SK-N-SH (cell line): ENCODE data around the gene MINK1. TPM values are rescaled to one million over a fixed set of nuclear protein-coding genes. Genes with fewer than 3 reads are reported as not detected.

Source experiments
- CTCF ChIA-PET: fragments of 300-600, 350-600 bp; formaldehyde crosslinking; extraction: SDS; loops from one replicate; lab custom pipeline; 2021; lab: Yijun Ruan, JAX
- POLR2A ChIA-PET: fragments of 350-600 bp; sonication (Branson Sonifier 250); formaldehyde crosslinking; extraction: SDS; loops from one replicate; lab custom pipeline; 2020; ENCODE audit warnings: antibody characterized with exemption, inconsistent platforms; lab: Yijun Ruan, JAX
- DNase-seq: peaks from one replicate; pipeline ENCODE4 v3.0.0; 2012
- H2AFZ ChIP-seq: fragments of 200-600 bp; sonication (generic); 2 replicates; pipeline ENCODE4 v1.8.1; 2016; ENCODE audit warnings: antibody characterized with exemption, mild to moderate bottlenecking, low read depth
- H3F3A ChIP-seq: fragments of 200-600 bp; sonication (generic); replicated peaks from 2 replicates; pipeline ENCODE3; 2016; ENCODE audit warnings: antibody characterized with exemption, mild to moderate bottlenecking; ENCODE audit not compliant: insufficient read depth
- H3K27ac ChIP-seq, 2 experiments: fragments of 200-500 bp in 1 of 2; fragments of 200-600 bp in 1 of 2; sonication (Bioruptor generic) in 1 of 2; sonication (generic), shearing (Covaris generic) in 1 of 2; 2 replicates each; pipeline versions ENCODE4 v1.5.1 to v1.6.1; 2014 to 2016; ENCODE audit warnings: low read depth in 2 of 2, inconsistent platforms in 1 of 2, low read length in 1 of 2, mild to moderate bottlenecking in 1 of 2, mixed read lengths in 1 of 2
- H3K27me3 ChIP-seq: fragments of 200-600 bp; sonication (generic), shearing (Covaris generic); 2 replicates; pipeline ENCODE4 v1.6.1; 2016; ENCODE audit warnings: mixed run types; ENCODE audit not compliant: insufficient read depth
- H3K36me3 ChIP-seq, 2 experiments: fragments of 200-500 bp in 1 of 2; fragments of 200-600 bp in 1 of 2; sonication (Bioruptor generic) in 1 of 2; sonication (generic) in 1 of 2; replicated peaks in 1 of 2; 2 replicates each; pipeline versions ENCODE3 to v1.5.1; 2014 to 2016; ENCODE audit warnings: low read length in 1 of 2, mild to moderate bottlenecking in 1 of 2; ENCODE audit not compliant: insufficient read depth in 2 of 2, control insufficient read depth in 1 of 2
- H3K4me1 ChIP-seq, 2 experiments: fragments of 200-500 bp in 1 of 2; fragments of 200-600 bp in 1 of 2; sonication (Bioruptor generic) in 1 of 2; sonication (generic), shearing (Covaris generic) in 1 of 2; 2 replicates each; pipeline versions ENCODE4 v1.5.1 to v1.6.1; 2014 to 2016; ENCODE audit warnings: low read depth in 1 of 2, low read length in 1 of 2, mixed run types in 1 of 2; ENCODE audit not compliant: insufficient read depth in 2 of 2, control insufficient read depth in 1 of 2
- H3K4me2 ChIP-seq: fragments of 200-600 bp; sonication (generic), shearing (Covaris generic); 2 replicates; pipeline ENCODE4 v1.6.1; 2017; ENCODE audit warnings: mixed run types
- H3K4me3 ChIP-seq, 2 experiments: fragments of 200-500 bp in 1 of 2; fragments of 200-600 bp in 1 of 2; sonication (Bioruptor generic) in 1 of 2; sonication (generic), shearing (Covaris generic) in 1 of 2; 2 replicates each; pipeline versions ENCODE4 v1.5.1 to v1.8.1; 2014 to 2016; ENCODE audit warnings: low read depth in 2 of 2, inconsistent platforms in 1 of 2, low read length in 1 of 2, mild to moderate bottlenecking in 1 of 2, mixed read lengths in 1 of 2, moderate library complexity in 1 of 2
- H3K79me2 ChIP-seq: fragments of 200-600 bp; sonication (generic); 2 replicates; pipeline ENCODE4 v1.8.1; 2017; ENCODE audit warnings: mild to moderate bottlenecking; ENCODE audit not compliant: insufficient read depth
- H3K9ac ChIP-seq: fragments of 200-600 bp; sonication (generic); 2 replicates; pipeline ENCODE4 v1.6.1; 2017; ENCODE audit warnings: mixed run types
- H3K9me2 ChIP-seq: fragments of 200-600 bp; sonication (generic); 2 replicates; pipeline ENCODE4 v1.6.1; 2017; ENCODE audit warnings: mixed run types
- H3K9me3 ChIP-seq: fragments of 200-600 bp; sonication (generic); 2 replicates; pipeline ENCODE4 v1.6.1; 2017; ENCODE audit warnings: mixed run types, mild to moderate bottlenecking, moderate library complexity
- H4K20me1 ChIP-seq: fragments of 200-600 bp; sonication (generic); 2 replicates; pipeline ENCODE4 v1.6.1; 2017; ENCODE audit warnings: mild to moderate bottlenecking, mixed run types; ENCODE audit not compliant: insufficient read depth
- ELF1 ChIP-seq: IDR thresholded peaks from 2 replicates; pipeline ENCODE4 v1.4.0; 2012
- FOSL2 ChIP-seq: IDR thresholded peaks from 2 replicates; pipeline ENCODE4 v1.4.0; 2012; ENCODE audit warnings: low read depth, mild to moderate bottlenecking, moderate library complexity, borderline replicate concordance
- FOXJ3 ChIP-seq: sonication (generic); formaldehyde crosslinking; IDR thresholded peaks from 2 replicates; pipeline ENCODE4 v1.5.1; 2020; ENCODE audit warnings: mild to moderate bottlenecking, missing genetic modification reagents
- FOXM1 ChIP-seq: IDR thresholded peaks from 2 replicates; pipeline ENCODE4 v1.4.0; 2012; ENCODE audit warnings: low read depth, mild to moderate bottlenecking
- JUND ChIP-seq: IDR thresholded peaks from 2 replicates; pipeline ENCODE4 v1.4.0; 2012
- MXI1 ChIP-seq: IDR thresholded peaks from 2 replicates; pipeline ENCODE4 v1.6.1; 2012; ENCODE audit warnings: mild to moderate bottlenecking, low read depth, low read length, improper control_type of control experiment
- NRF1 ChIP-seq: IDR thresholded peaks from 2 replicates; pipeline ENCODE4 v1.6.1; 2012; ENCODE audit warnings: low read depth, mild to moderate bottlenecking, low read length
- RCOR1 ChIP-seq: fragments of 150-350 bp; IDR thresholded peaks from 2 replicates; pipeline ENCODE4 v1.6.1; 2017; ENCODE audit warnings: antibody characterized with exemption, low read length
- RFX5 ChIP-seq: IDR thresholded peaks from 2 replicates; pipeline ENCODE4 v1.6.1; 2012; ENCODE audit warnings: mild to moderate bottlenecking, improper control_type of control experiment, low read length
- RXRA ChIP-seq: IDR thresholded peaks from 2 replicates; pipeline ENCODE4 v1.4.0; 2012; ENCODE audit warnings: low read depth, mild to moderate bottlenecking, borderline replicate concordance
- SIN3A ChIP-seq: IDR thresholded peaks from 2 replicates; pipeline ENCODE4 v1.6.1; 2012; ENCODE audit warnings: low read depth, mild to moderate bottlenecking, low read length, moderate library complexity, borderline replicate concordance
- TAF1 ChIP-seq: IDR thresholded peaks from 2 replicates; pipeline ENCODE4 v1.6.1; 2012; ENCODE audit warnings: low read depth, mild to moderate bottlenecking, low read length, moderate library complexity, borderline replicate concordance
- TCF12 ChIP-seq: IDR thresholded peaks from 2 replicates; pipeline ENCODE4 v1.4.0; 2012
- TEAD4 ChIP-seq: IDR thresholded peaks from 2 replicates; pipeline ENCODE4 v1.4.0; 2012; ENCODE audit warnings: mild to moderate bottlenecking, borderline replicate concordance; ENCODE audit not compliant: insufficient read depth
- USF1 ChIP-seq: IDR thresholded peaks from 2 replicates; pipeline ENCODE4 v1.4.0; 2012; ENCODE audit warnings: low read depth, borderline replicate concordance
- YY1 ChIP-seq: IDR thresholded peaks from 2 replicates; pipeline ENCODE4 v1.4.0; 2012; ENCODE audit warnings: low read depth, mild to moderate bottlenecking
- ZBTB33 ChIP-seq: IDR thresholded peaks from 2 replicates; pipeline ENCODE4 v1.4.0; 2012; ENCODE audit warnings: low read depth, borderline replicate concordance
- WGBS: methylation state at CpG from one replicate; pipeline ENCODE4 v1.1.6; 2017; ENCODE audit warnings: low lambda C conversion rate; 5-methylcytosine and 5-hydroxymethylcytosine counted together
- polyA plus RNA-seq, 3 experiments: library from polyadenylated mRNA; depleted of rRNA; stranded (reverse); fragments of >200 nt; gene quantifications; 2 replicates each; pipeline ENCODE4 v1.2.3, GENCODE V29; 2012
- TF ChIP-seq, protein P1 (sequence below): IDR thresholded peaks from 2 replicates; pipeline ENCODE4; 2012
- TF ChIP-seq, protein P2 (sequence below): fragments of 150-350 bp; IDR thresholded peaks from 2 replicates; pipeline ENCODE4 v1.6.1; 2016; ENCODE audit warnings: mild to moderate bottlenecking, low read depth, low read length
- TF ChIP-seq, protein P3 (sequence below): fragments of 200-600 bp; sonication (generic); IDR thresholded peaks from 2 replicates; pipeline ENCODE4 v1.6.1; 2017; ENCODE audit warnings: antibody characterized with exemption, mild to moderate bottlenecking, moderate library complexity

Gene MINK1
- polyA plus RNA-seq, 1 of the 3 experiments (the other 2 are of a cell fraction) = 64.7 TPM

DNA sequence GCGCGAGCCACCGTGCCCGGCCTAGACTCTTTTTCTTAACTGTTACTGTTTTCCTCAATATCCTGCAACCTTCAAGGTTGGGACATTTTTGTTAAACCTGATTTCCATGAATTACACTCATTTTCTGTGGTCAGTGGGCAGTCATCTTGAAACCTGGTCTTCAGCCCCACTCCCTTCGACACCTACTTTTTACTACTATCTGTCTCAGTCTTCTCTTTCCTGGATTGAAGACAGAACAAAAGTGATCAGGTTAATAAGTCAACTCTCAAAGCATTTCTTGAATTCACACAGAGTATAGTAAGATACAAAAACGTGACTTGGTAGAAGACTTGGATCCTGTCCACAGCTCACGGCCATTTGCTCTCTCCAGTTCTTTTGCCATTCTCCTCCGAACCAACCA, 6.1 kb downstream of the MINK1 start (continued):
- TF ChIP-seq JUND = no peak
- no peak for TF ChIP-seq FOXM1
- TF ChIP-seq FOSL2 = no peak
- no peak for TF ChIP-seq RCOR1
- no peak for TF ChIP-seq FOXJ3 (CRISPR knock-in tag)
- no peak for TF ChIP-seq NRF1
- no peak for TF ChIP-seq TCF12
- no peak for TF ChIP-seq RXRA

DNA sequence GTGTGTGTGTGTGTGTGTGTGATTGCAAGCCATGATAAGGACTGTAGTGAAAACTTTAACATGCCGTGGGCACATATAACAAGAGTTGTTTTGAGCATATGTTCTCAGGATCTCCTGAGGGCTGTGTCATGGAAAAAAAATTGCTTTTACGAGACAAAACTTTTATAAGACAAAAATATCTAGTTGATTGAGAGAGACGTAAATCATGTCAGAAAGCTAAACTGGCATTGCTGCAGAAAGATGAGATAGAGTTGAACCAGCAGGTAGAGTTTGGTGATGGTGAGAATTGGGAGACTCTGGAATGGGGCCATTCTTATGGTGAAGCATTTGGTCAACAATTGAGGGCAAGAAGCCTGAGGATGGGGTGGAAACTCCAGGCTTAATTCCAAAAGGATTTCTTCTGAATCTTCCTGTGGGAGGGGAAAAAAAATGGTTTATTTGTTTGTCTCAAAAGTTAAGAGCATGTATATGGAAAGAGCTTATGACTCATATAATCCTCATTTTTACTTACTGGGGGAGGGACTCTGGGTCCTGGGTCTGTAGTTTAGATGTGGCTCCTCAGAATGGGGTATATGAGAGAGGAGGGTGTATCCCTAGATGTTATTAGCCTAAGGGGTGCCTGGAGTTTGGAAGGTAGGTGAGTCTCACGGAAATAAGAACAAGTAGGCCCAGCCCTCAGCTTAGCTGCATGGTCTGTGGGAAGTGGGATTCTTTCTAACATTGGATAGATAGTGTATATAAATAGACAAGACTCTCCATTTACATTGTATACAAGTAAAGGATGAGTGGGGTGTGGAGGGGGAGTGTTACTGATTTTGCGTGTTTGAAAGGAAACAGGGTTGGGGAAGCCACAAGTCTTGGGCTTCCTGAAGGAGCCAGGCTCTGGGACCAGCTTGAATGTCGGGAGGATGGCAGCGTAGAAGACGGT, 7.1 kb downstream of the MINK1 start:
- Histone ChIP-seq H3K9ac (no peak overlapping the region), H3K4me2 (no peak overlapping the region), H3K9me3 (no peaks in the 10 kb centered on the region), H3K9me2 (no peaks in the 10 kb centered on the region), H3F3A (no peaks in the 10 kb centered on the region), H3K79me2 (peaks cover 98% of the 10 kb centered on the region), H3K36me3 (peaks cover 0 to 11% of the 10 kb centered on the region in 2 experiments), H4K20me1 (peaks cover 60% of the 10 kb centered on the region), H3K4me1 (peaks cover 3 to 19% of the 10 kb centered on the region in 2 experiments; a peak in 2 of 4 replicates), H2AFZ (no peak overlapping the region), H3K4me3 (no peak overlapping the region), H3K27ac (no peak overlapping the region), H3K27me3 (no peaks in the 10 kb centered on the region)
- DNase-seq = no peak
- ChIA-PET POLR2A (no interaction called here), CTCF (interaction anchor here (2.6 kb wide), 1 partner anchor 48 kb away, joined by 9 read pairs; no protein-coding TSS in a partner anchor)
- TF ChIP-seq RFX5 = no peak
- TF ChIP-seq, protein P1, sequence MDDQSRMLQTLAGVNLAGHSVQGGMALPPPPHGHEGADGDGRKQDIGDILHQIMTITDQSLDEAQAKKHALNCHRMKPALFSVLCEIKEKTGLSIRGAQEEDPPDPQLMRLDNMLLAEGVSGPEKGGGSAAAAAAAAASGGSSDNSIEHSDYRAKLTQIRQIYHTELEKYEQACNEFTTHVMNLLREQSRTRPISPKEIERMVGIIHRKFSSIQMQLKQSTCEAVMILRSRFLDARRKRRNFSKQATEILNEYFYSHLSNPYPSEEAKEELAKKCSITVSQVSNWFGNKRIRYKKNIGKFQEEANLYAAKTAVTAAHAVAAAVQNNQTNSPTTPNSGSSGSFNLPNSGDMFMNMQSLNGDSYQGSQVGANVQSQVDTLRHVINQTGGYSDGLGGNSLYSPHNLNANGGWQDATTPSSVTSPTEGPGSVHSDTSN = no peak
- TF ChIP-seq JUND = no peak
- no peak for TF ChIP-seq USF1
- TF ChIP-seq NRF1 = no peak
- TF ChIP-seq MXI1 = no peak
- no peak for TF ChIP-seq TAF1
- TF ChIP-seq ZBTB33 = no peak
- no peak for TF ChIP-seq SIN3A
- TF ChIP-seq YY1 = no peak
- no peak for TF ChIP-seq TEAD4
- TF ChIP-seq, protein P2, sequence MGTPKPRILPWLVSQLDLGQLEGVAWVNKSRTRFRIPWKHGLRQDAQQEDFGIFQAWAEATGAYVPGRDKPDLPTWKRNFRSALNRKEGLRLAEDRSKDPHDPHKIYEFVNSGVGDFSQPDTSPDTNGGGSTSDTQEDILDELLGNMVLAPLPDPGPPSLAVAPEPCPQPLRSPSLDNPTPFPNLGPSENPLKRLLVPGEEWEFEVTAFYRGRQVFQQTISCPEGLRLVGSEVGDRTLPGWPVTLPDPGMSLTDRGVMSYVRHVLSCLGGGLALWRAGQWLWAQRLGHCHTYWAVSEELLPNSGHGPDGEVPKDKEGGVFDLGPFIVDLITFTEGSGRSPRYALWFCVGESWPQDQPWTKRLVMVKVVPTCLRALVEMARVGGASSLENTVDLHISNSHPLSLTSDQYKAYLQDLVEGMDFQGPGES = no peak
- TF ChIP-seq, protein P3, sequence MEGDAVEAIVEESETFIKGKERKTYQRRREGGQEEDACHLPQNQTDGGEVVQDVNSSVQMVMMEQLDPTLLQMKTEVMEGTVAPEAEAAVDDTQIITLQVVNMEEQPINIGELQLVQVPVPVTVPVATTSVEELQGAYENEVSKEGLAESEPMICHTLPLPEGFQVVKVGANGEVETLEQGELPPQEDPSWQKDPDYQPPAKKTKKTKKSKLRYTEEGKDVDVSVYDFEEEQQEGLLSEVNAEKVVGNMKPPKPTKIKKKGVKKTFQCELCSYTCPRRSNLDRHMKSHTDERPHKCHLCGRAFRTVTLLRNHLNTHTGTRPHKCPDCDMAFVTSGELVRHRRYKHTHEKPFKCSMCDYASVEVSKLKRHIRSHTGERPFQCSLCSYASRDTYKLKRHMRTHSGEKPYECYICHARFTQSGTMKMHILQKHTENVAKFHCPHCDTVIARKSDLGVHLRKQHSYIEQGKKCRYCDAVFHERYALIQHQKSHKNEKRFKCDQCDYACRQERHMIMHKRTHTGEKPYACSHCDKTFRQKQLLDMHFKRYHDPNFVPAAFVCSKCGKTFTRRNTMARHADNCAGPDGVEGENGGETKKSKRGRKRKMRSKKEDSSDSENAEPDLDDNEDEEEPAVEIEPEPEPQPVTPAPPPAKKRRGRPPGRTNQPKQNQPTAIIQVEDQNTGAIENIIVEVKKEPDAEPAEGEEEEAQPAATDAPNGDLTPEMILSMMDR = no peak
- no peak for TF ChIP-seq ELF1
- whole genome bisulfite sequencing = 94% methylated on average over 8 of the region's 8 CpGs
